Measurements from ENCODE around the gene NCL.
"Not testable (repeated sequence)": the region's sequence is repeated elsewhere in the genome, so short reads cannot be mapped to it uniquely, and the experiment has no call there.

The NCL gene

DNA sequence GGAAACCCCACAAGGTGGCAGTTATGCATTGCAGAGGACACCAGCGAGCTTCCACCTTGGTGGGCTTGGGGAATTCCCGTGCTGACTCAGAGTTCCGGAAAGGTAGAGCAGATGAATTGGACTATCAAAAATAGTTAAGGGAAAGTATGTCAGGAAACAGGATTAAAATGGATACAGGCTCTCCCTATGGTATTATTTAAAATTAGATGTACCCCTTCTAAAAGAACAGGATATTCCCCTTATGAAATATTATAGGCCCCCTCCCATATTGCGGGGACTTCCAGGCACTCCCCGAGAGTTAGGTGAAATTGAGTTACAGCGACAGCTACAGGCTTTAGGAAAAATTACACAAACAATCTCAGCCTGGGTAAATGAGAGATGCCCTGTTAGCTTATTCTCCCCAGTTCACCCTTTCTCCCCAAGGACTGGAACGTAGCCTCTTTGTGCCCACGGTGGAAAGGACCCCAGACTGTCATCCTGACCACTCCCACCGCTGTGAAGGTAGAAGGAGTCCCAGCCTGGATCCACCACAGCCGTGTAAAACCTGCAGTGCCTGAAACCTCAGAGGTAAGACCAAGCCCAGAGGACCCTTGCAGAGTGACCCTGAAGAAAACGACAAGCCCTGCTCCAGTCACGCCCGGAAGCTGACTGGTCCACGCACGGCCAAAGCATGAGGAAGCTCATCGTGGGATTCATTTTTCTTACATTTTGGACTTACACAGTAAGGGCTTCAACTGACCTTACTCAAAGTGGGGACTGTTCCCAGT lies 58.5 kb downstream of the NCL start:
- DNase-seq (ENCODE audit: low spot score): not testable (repeated sequence)

DNA sequence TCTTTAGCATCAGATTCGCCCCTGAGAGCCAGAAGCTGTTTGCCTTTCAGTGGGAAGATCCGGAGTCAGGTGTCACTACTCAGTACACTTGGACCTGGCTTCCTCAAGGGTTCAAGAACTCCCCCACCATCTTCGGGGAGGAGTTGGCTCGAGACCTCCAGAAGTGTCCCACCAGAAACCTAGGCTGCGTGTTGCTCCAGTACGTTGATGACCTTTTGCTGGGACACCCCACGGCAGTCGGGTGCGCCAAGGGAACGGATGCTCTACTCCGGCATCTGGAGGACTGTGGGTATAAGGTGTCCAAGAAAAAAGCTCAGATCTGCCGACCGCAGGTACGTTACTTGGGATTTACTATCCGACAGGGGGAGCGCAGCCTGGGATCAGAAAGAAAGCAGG lies 60.1 kb downstream of the NCL start:
- DNase-seq (ENCODE audit: low spot score): not testable (repeated sequence)

Data from AG08396 (cell line).